GM19372 (cell line): ENCODE data around the gene PRKAR2A.
"Not testable (repeated sequence)": the region's sequence is repeated elsewhere in the genome, so short reads cannot be mapped to it uniquely, and the experiment has no call there.

Experiments used
- ATAC-seq: cut with Tn5 transposase; IDR thresholded peaks from one replicate; pipeline ENCODE4 v1.9.1; 2021; ENCODE audit warnings: mild to moderate bottlenecking, low read depth, moderate library complexity; ENCODE audit not compliant: unreplicated experiment

PRKAR2A gene

DNA sequence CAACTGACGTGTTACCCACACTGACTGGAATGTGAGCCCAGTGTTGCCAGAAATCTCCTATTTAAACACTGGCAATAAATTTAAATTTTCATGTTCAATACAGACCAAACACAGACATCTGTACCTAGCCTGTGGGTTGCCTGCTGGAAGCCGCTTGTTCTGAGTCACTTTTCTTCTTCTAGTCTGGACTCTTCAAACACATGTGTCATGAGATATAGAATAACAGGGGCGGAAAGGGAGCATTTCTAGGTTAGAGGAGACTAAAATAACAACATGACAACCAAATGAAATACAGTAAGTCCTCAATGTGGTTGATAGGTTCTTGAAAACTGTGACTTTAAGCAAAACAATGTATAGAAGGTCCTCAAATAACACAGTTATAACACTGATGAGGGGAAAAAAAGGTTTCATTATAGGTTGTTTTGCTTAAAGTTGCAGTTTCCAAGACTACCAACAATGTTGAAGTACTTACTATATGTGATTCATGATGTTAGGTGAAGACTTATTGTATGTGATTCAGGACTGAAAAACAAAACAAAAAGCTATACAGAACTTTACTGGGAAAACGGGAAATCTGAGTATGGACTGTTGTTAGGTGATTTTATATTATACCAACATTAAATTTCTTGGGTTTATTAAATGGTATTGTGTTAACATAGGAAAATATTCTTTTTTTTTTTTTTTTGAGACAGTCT is 63.1 kb downstream of the PRKAR2A start:
- no peak for ATAC-seq

DNA sequence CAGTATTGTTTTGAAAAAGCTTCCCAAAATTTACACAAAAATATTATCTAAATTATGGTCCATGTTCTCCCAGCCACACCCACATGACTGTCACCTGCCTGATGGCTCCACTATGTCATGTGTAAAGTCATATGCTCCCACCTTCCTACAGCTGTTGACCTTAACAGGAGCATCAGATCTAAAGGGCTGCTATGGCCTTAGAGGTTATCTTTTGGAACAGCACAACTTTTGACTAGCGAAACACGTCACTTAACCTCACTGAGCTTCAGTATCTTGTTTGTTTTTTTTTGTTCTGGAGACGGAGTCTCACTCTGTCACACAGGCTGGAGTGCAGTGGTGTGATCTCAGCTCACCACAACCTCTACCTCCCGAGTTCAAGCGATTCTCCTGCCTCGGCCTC is 64.4 kb downstream of the PRKAR2A start:
- no peak for ATAC-seq

DNA sequence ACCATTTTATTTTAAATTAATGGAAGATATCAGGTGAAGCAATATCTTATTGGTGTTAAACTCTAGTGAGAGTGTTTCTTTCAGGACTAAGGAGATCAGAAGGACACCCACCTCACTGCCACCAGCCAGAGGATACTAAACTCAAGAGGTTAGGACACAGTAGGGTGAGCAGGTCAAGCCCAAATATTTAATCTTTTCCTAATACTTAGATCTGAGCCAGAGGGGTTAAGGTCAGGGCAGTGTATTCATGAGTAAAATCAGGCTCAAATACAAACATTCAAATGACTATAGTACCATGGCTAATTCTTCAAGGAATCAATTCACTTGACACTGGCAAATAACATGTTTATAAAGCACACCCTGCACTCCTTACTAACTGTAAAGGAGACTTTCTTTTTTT is 65.6 kb downstream of the PRKAR2A start:
- no peak for ATAC-seq

DNA sequence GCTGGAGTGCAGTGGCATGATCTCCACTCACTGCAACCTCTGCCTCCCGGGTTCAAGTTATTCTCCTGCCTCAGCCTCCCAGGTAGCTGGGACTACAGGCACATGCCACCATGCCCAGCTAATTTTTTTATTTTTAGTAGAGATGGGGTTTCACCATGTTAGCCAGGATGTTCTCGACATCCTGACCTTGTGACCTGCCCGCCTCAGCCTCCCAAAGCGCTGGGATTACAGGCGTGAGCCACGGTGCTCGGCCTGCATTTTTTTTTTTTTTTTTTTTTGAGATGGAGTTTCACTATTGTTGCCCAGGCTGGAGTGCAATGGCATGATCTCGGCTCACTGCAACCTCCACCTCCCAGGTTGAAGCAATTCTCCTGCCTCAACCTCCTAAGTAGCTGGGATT is 69.1 kb downstream of the PRKAR2A start:
- not testable (repeated sequence) for ATAC-seq

DNA sequence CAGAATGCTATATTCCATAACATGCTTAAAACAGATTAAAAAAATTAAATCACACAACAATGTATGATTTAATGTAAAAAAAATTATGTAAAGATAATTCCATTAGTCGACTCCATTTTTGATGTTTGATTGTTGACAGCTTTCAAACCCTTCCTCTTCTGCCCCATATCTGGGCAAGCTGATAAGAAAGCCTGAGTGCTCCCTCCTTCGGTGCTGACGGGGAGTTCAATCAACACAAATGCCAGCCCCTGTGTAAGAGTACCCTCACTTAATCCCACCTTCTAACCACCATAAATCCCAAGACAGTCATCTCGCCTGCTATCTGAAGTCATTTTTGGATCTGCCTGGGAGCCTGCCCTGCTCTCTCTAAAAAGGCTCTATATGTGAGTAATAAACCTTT is 70.8 kb downstream of the PRKAR2A start:
- ATAC-seq = no peak

DNA sequence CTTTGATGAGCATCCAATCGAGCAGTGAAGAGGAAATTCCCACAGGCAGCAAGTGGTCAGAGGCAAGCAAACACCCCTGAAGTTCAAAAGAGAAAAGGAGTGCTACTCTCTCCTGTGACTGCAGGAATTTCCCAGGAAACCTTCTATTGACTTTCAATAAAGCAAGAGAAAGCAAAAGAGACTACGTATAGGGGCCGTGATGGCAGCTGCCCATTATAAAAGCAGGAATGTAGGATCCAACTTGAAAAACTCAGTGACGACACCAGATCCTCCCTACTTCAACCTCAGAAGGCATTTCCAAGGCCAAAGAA is 77.5 kb downstream of the PRKAR2A start:
- no peak for ATAC-seq

DNA sequence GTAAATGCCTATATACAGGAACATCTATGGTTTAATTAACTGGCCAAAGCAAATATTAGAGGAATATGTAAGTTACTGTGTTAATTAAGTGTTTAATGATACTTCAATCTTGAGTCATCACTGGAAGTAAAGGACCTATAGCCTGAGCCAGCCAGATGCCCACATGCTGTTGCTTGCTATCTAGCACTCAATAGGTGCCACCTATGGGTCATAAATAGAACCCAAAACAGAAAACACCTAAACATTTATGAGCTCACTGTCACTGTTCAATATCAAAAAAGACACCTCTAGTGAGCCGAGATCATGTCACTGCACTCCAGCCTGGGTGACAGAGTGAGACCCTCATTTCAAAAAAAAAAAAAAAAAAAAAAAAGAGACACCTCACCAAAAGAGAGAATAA is 82.3 kb downstream of the PRKAR2A start:
- no peak for ATAC-seq

DNA sequence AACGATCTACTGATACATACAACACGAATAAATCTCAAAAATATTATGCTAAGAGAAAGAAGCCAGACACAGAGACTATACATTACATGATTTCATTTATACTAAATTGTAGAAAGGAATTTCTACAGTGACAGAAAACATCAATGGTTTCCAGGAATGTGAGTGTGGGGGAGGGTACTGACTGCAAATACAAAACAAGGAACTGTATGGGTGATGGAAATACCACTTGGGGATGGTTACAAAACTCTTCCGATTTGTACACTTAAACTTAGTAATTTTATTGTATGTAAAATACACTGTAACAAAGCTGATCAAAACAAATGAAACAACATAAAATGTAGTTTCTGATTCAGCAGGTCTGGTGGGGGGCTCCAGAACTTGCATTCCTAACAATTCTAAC is 84.9 kb downstream of the PRKAR2A start:
- no peak for ATAC-seq

DNA sequence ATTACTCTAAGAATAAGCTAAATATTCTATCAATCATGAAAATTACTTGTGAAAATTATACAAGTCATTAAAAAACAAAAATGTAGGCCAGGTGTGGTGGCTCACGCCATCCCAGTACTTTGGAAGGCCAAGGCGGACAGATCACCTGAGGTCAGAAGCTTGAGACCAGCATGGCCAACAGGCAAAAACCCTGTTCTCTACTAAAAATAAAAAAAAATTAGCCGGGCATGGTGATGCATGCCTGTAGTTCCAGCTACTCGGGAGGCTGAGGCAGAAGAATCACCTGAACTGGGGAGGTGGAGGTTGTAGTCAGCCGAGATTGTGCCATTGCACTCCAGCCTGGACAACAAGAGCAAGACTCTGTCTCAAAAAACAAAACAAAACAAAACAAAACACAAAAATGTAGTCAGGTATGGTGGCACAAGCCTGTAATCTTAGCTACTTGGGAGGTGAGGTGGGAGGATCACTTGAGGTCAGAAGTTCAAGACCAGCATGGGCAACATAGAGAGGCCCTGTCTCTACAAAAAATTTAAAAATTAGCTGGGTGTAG is 87.6 kb downstream of the PRKAR2A start:
- ATAC-seq = not testable (repeated sequence)

DNA sequence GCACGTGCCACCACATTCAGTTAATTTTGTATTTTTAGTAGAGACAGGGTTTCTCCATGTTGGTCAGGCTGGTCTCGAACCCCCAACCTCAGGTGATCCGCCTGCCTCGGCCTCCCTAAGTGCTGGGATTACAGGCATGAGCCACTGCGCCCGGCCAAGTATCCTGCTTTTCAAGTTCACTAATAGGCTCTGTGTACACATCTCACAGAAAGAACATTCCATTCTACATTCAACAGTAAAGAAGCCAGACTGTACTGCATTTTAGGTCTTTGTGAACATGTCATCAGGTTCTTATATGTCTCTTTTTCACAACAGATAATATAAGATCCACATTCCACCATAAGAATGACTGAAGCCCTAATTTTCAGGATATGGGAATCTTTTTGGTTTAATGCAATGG is 88.1 kb downstream of the PRKAR2A start:
- not testable (repeated sequence) for ATAC-seq

DNA sequence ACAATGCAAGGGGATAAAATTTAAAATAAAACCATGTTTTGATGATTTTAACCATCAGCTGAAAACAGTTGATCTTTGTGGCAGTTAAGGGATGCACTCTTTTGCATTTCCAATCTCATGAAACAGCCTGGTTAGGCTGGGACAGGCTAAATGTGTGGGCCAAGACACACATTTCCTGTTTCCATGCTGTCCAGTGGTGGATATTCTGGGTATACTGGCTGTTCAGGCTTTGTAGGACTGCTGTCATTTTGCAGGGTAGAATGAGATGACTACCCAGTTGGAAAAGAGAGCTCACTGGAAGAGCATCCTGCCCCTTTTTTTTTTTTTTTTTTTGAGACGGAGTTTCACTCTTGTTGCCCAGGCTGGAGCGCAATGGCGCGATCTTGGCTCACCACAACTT is 88.6 kb downstream of the PRKAR2A start:
- no peak for ATAC-seq

DNA sequence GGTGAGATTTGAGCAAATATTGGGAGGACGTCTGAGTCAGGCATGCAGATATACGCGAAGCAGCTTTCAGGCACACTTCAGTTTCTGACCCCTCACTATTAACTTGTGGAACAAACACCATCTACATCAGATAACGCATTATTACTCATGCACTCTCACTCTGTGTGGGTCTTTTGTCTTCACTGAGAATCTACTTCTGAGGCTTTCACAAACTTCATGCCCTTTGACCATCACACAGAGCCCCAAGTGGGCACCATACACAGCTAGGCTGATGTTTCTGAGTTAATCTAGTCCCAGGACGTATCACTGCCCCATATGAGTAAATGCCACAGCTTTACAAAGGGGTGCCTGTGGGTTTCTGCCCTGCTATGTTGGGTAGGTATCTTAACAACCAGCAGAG is 91.0 kb downstream of the PRKAR2A start:
- ATAC-seq = no peak

DNA sequence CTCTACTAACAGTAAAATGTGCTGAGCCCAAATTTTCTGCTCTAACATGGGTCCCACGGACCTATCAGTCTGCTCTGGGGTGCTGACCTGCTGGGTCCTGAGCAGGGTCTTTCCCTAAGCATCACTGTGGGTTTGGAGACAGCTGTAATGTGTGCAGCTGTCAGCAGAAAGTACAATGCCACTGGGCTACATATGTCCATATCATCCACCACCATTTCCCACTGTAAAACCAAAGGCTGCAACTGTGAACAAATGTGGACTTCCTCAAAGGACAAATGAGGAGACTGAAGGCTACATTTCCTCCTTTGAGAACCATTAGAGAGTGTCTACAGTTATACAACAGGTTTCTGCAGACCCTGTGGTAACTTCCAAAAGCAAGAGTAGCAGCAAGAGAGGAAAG is 96.8 kb downstream of the PRKAR2A start:
- ATAC-seq = no peak

DNA sequence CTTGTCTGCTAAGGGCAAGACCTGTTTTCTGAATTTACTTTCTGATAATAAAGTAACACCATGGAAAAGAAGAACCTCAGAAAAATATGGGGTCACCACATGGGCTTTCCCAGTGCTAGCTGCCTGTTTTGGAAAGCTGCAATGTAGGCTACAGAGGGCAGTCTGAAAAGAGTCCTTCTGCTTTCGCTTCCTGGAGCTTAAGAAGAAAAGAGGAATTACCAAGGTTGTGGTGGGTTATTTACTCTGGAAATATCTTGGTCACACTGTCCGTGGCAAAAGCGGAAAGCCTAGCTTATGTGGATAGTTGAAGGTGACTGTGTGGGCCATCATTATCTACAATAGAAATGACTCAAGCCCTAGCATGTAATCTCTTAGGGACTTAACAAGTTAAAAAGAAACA is 98.9 kb downstream of the PRKAR2A start:
- ATAC-seq = no peak

DNA sequence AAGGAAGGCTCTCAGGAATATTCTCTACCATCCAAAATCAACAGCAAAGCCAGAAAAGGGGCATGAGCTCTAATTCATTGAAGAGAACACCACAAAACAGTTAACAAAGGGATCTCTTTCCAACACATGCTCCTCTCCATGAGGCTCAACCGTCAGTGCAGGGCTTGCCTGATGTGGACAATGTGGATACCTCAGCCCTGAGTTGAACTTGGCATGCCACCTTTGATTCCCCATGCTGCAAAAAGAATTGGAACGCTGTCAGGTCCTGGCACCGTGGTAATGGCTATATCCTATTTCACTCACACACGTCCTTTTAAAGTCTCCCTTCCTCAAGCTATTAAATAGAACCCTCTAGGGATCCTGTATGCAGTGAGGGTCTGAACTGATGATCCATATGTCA is 100.0 kb downstream of the PRKAR2A start:
- no peak for ATAC-seq

DNA sequence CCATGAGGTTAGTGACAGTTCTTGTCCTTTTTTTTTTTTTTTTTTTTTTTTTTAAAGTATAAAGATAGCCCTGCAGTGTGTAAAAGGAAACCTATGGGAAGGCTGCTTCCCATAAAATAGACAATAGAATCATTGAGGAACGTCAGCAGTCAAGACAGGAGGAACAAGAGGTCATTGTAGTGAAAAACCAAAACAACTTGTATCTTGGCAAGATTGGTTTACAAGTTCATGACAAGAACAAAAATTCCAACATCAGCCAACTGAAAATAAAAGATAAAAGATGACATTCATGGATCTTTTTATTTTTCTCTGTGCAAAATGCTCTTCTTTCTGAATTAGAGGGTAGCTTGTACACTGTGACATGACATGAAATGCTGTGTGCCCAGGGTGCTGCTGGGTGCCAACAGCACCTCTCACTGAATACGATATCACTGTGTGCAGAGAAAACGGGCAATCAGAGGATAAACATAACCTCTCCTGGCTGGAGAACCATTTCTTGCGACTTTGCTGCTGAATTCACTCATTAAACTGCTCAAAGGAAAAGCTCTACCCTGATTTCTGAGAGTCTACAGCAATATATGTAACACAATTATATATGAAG is 100.6 kb downstream of the PRKAR2A start:
- ATAC-seq = no peak

DNA sequence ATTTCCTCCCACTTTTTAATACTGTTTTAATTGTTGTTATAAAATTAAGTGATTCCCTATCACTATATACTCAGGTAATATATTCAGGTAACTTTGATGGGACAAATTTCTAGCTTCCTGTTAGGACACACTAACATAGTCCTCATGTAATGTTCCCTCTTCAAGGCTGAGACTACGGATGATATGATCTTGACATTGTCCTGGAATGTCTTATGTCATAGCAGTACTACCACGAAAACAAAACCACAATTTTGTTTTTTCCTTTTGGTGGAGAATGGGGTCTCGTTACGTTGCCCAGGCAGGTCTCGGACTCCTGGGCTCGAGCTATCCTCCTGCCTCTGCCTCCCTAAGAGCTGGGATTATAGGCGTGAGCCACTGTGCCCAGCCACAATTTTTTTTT is 103.9 kb downstream of the PRKAR2A start:
- ATAC-seq = no peak

DNA sequence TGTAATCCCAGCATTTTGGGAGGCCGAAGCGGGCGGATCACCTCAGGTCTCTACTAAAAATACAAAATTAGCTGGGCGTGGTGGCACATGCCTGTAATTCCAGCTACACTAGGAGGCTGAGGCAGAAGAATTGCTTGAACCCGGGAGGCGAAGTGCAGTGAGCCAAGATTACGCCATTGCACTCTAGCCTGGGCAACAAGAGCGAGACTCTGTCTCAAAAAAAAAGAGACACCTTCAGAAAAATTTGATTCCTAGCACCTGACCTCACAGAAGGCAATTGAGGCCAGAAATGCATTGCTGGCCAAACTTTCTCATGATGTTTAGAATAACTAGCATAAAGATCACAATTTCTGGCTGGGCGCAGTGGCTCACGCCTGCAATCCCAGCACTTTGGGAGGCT is 106.4 kb downstream of the PRKAR2A start:
- not testable (repeated sequence) for ATAC-seq

DNA sequence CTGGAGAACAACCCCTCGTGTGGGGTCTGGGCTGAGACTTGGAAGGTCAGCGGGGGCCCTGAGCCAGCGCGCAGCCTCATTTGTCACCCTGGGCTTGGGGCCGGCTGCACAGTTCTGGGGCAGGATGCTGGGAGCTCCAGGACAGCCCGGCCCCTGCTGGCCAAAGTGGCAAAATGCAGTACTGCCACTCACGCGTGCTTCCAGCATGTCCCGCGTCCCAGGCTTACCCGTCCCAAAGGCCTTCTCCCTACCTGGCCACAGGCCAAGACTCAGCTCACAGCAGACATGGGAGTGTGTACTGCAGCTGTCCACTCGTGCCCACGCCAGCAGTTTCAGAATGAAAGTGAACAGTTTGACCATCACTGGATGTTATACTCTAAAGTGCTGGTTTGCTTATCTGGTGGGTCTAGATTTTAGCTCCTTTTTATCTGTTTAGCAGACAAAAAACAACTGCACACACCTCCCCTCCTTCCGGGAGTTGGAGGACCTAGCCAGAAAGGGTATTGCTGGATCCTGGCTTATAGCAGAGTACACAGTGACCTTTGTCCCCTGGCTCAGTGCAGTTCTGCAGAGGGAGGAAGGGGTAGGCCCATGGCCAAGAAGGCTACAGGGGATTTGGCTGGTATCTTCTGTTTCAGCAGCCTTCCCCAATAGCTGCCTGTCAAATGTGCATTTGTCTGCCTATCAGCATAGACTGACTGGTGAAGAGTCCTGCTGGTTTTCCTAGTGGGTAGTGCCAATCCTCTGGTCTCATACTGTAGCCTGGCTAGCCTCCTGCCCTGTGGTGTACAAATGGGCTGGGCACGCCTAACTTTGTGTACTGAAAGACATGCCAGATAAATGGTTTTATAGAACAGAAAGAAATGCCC is 107.5 kb downstream of the PRKAR2A start:
- ATAC-seq = no peak

DNA sequence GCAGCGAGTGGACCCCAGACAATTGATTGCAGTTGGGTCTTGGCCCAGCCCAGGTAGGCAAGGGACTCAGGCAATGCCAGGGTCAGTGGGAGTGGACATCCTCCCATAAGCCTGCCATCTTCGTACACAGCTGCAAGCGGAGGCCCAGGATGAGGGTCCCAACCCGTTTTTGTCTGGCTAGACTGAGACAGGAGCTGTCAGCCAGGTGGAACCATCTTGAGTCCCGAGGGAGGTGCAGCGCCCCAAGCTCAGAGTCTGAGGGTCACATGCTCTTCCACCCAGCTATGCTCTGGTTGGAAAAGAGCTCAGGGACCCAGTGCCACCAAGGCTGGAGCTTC is 108.1 kb downstream of the PRKAR2A start:
- no peak for ATAC-seq

DNA sequence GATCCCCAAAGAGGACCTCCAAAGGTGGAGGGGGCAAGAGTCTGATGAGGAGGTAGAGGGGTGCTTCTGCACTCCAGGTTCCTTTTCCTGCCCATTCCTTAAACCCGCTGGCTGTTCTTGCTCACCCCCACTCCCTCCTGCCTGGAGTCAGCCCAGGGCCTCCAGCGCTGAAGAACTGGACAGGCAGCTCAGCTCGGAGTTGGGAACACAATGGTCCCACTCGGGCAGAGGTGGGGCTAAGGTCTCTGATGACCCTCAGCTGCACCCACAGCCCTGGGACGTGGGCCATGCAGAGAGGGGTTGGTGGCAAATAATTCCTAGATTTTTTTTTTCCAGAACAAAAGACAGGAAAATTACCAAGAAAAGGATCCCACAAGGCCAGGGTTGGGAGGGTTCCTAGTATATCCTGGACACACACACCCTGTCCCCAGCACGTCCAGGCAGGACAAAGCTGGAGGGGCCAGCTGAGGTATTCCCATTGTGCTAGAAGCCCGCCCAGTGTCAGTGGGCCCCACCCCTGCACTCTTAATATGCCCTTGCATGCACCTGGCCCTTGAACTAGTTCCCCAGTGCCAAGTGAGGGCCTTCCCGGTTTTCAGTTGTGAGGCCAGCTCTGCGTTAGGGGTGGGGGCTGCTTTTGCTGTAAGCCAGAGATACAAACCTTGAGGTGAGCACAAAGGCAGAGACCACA is 108.6 kb downstream of the PRKAR2A start:
- ATAC-seq = no peak
